ENCODE measurements around the gene RBM26.

- TF ChIP-seq CTCF (IDR thresholded peaks at IDR 0.05) (no peak), TCF7L2 (IDR thresholded peaks at IDR 0.05; ENCODE audit: low read depth, low read length) (no peak), POLR2AphosphoS5 (IDR thresholded peaks at IDR 0.05; ENCODE audit: low read depth, low read length) (no peak), SIN3A (IDR thresholded peaks at IDR 0.05; ENCODE audit: borderline replicate concordance, insufficient read depth, low read depth, low read length) (no peak)
- TF ChIP-seq, protein P1, sequence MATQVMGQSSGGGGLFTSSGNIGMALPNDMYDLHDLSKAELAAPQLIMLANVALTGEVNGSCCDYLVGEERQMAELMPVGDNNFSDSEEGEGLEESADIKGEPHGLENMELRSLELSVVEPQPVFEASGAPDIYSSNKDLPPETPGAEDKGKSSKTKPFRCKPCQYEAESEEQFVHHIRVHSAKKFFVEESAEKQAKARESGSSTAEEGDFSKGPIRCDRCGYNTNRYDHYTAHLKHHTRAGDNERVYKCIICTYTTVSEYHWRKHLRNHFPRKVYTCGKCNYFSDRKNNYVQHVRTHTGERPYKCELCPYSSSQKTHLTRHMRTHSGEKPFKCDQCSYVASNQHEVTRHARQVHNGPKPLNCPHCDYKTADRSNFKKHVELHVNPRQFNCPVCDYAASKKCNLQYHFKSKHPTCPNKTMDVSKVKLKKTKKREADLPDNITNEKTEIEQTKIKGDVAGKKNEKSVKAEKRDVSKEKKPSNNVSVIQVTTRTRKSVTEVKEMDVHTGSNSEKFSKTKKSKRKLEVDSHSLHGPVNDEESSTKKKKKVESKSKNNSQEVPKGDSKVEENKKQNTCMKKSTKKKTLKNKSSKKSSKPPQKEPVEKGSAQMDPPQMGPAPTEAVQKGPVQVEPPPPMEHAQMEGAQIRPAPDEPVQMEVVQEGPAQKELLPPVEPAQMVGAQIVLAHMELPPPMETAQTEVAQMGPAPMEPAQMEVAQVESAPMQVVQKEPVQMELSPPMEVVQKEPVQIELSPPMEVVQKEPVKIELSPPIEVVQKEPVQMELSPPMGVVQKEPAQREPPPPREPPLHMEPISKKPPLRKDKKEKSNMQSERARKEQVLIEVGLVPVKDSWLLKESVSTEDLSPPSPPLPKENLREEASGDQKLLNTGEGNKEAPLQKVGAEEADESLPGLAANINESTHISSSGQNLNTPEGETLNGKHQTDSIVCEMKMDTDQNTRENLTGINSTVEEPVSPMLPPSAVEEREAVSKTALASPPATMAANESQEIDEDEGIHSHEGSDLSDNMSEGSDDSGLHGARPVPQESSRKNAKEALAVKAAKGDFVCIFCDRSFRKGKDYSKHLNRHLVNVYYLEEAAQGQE (IDR thresholded peaks at IDR 0.05; ENCODE audit: insufficient read depth in 1 of 2, low read depth in 2 of 2, low read length in 1 of 2): no peak
Measured at GRCh38 chr13:79445968-79446645, 40.1 kb upstream of the RBM26 start.

Data from Panc1 (cell line).